K562 (cell line): Measurements from ENCODE around the gene BNC1. TPM values are rescaled to one million over a fixed set of nuclear protein-coding genes. Genes with fewer than 3 reads are reported as not detected.

ENCODE experiments used
- AFF4 ChIP-seq: sonication (generic); formaldehyde crosslinking; IDR thresholded peaks from 2 replicates; pipeline ENCODE4 v1.8.0; 2023; ENCODE audit warnings: mild to moderate bottlenecking, missing genetic modification reagents
- CCNT2 ChIP-seq: IDR thresholded peaks from 2 replicates; pipeline ENCODE4 v1.6.1; 2011; ENCODE audit warnings: borderline replicate concordance, low read depth, mild to moderate bottlenecking, moderate library complexity, mixed read lengths, low read length; ENCODE audit not compliant: insufficient read length; ENCODE audit errors: extremely low read depth
- CHD4 ChIP-seq: fragments of 200-600 bp; sonication (generic); IDR thresholded peaks from 3 replicates; pipeline ENCODE4 v1.6.1; 2012; ENCODE audit warnings: low read depth, mild to moderate bottlenecking, mixed read lengths, low read length, inconsistent platforms; ENCODE audit not compliant: insufficient read depth, insufficient replicate concordance, poor library complexity, severe bottlenecking
- CXXC5 ChIP-seq: fragments of 250-450 bp; sonication (Bioruptor Pico); IDR thresholded peaks from 2 replicates; pipeline ENCODE4 v1.8.0; 2022; ENCODE audit warnings: inconsistent platforms, mild to moderate bottlenecking, moderate library complexity
- ELK1 ChIP-seq: sonication (generic); formaldehyde crosslinking; IDR thresholded peaks from 2 replicates; pipeline ENCODE4 v1.8.1; 2022; ENCODE audit warnings: missing genetic modification reagents
- GABPB2 ChIP-seq: fragments of 250-450 bp; sonication (Bioruptor Pico); conservative IDR thresholded peaks from 2 replicates; pipeline ENCODE4 v1.5.1; 2021; ENCODE audit warnings: mild to moderate bottlenecking
- GATAD2B ChIP-seq: fragments of 450-650 bp; IDR thresholded peaks from 2 replicates; pipeline ENCODE4 v1.6.1; 2017; ENCODE audit warnings: mild to moderate bottlenecking, borderline replicate concordance
- HNRNPH1 ChIP-seq: fragments of 200-400 bp; formaldehyde crosslinking; optimal IDR thresholded peaks from 2 replicates; pipeline ENCODE3; 2017; ENCODE audit warnings: low read depth, mild to moderate bottlenecking, low read length, moderate library complexity
- ID3 ChIP-seq, 2 experiments: fragments of 250-450 bp in 1 of 2; fragments of 450-650 bp in 1 of 2; sonication (Bioruptor Pico) in 1 of 2; IDR thresholded peaks; 2 replicates each; pipeline versions ENCODE4 v1.6.1 to v1.8.0; 2016 to 2021; ENCODE audit warnings: mild to moderate bottlenecking in 2 of 2, moderate library complexity in 2 of 2, missing compliant biosample characterization in 1 of 2, missing genetic modification characterization in 1 of 2
- LARP7 ChIP-seq: fragments of 450-650 bp; IDR thresholded peaks from 2 replicates; pipeline ENCODE4 v1.6.1; 2016
- MEIS2 ChIP-seq: fragments of 450-650 bp; IDR thresholded peaks from 2 replicates; pipeline ENCODE4 v1.6.1; 2014; ENCODE audit warnings: mild to moderate bottlenecking; ENCODE audit not compliant: partially characterized antibody
- MTA2 ChIP-seq: fragments of 450-650 bp; IDR thresholded peaks from 2 replicates; pipeline ENCODE4 v1.6.1; 2016; ENCODE audit warnings: low read depth
- NFE2 ChIP-seq: IDR thresholded peaks from 2 replicates; pipeline ENCODE4 v1.6.1; 2014; ENCODE audit warnings: antibody characterized with exemption, low read depth
- NFRKB ChIP-seq: fragments of 450-650 bp; IDR thresholded peaks from 2 replicates; pipeline ENCODE4 v1.6.1; 2016; ENCODE audit warnings: low read depth
- NR2C2 ChIP-seq, 2 experiments: fragments of 200-800 bp in 1 of 2; sonication (Bioruptor generic) in 1 of 2; sonication (generic) in 1 of 2; formaldehyde crosslinking in 1 of 2; IDR thresholded peaks; 2 replicates each; pipeline versions ENCODE4 v1.6.1 to v1.8.0; 2016 to 2022; ENCODE audit warnings: mild to moderate bottlenecking in 1 of 2, missing compliant biosample characterization in 1 of 2, missing genetic modification characterization in 1 of 2, missing genetic modification reagents in 1 of 2
- RBM15 ChIP-seq: fragments of 200-400 bp; formaldehyde crosslinking; IDR thresholded peaks from 2 replicates; pipeline ENCODE4 v1.6.1; 2018; ENCODE audit warnings: mild to moderate bottlenecking, low read length, moderate library complexity; ENCODE audit not compliant: insufficient read depth
- SREBF1 ChIP-seq: fragments of 150-350 bp; IDR thresholded peaks from 2 replicates; pipeline ENCODE4 v1.6.1; 2014; ENCODE audit warnings: antibody characterized with exemption, low read depth, low read length, borderline replicate concordance
- THAP7 ChIP-seq: fragments of 250-450 bp; sonication (Bioruptor Pico); IDR thresholded peaks from 2 replicates; pipeline ENCODE4 v1.5.0; 2021
- TRIM24 ChIP-seq, 2 experiments: fragments of 450-650 bp; IDR thresholded peaks; 2 replicates each; pipeline ENCODE4 v1.6.1; 2016
- ZNF511 ChIP-seq: sonication (generic); formaldehyde crosslinking; IDR thresholded peaks from 2 replicates; pipeline ENCODE4 v1.8.0; 2022; ENCODE audit warnings: mild to moderate bottlenecking, missing genetic modification reagents
- polyA plus RNA-seq, 8 experiments: library from polyadenylated mRNA; depleted of rRNA in 4 of 8; stranded (reverse) in 5 of 8; unstranded in 3 of 8; fragments of >200 nt; fragmentation: Nextera tagmentation in 2 of 8; fragmentation: Illumina TruSeq in 1 of 8; extraction: Ambion mirVana in 2 of 8; extraction: Trizol in 1 of 8; gene quantifications; 2 replicates each; pipeline versions ENCODE4 v1.2.1 to v1.2.3, GENCODE V29; 2011 to 2014; ENCODE audit warnings: inconsistent platforms in 1 of 8, missing spikeins in 1 of 8
- total RNA-seq, 7 experiments: library from RNA; depleted of rRNA in 6 of 7; stranded (reverse); fragments of >200 nt in 6 of 7; fragmentation: Illumina TruSeq in 2 of 7; extraction: Trizol in 2 of 7; gene quantifications; 2 replicates each; pipeline versions ENCODE4 v1.2.1 to v1.2.3, GENCODE V29; 2011 to 2021; ENCODE audit warnings: low replicate concordance in 1 of 7

The BNC1 gene
- total and polyA plus RNA-seq, 9 of the 15 experiments (the other 6 are each of a cell fraction or from before 2014, with no cell fraction given) = not detected

- TF ChIP-seq CHD4 (peak; percentile 48), CXXC5 (CRISPR knock-in tag) (no peak; the same call in 1 of the 2 replicates), SREBF1 (no peak), MTA2 (no peak), AFF4 (CRISPR knock-in tag) (no peak), ZNF511 (CRISPR knock-in tag) (0 out of 2 replicates have a peak, but pooled peaks have one; percentile 21), THAP7 (CRISPR knock-in tag) (no peak), LARP7 (no peak), MEIS2 (no peak), NFE2 (no peak), RBM15 (no peak), CCNT2 (no peak), NR2C2 (CRISPR knock-in tag; IDR thresholded peaks at IDR 0.05) (no peak), NR2C2 (tag; IDR thresholded peaks at IDR 0.05) (no peak), GABPB2 (CRISPR knock-in tag) (no peak), ELK1 (no peak), ID3 (CRISPR knock-in tag; IDR thresholded peaks at IDR 0.05) (no peak), ID3 (tag; IDR thresholded peaks at IDR 0.05) (no peak), HNRNPH1 (no peak), NFRKB (no peak), GATAD2B (no peak), TRIM24 (IDR thresholded peaks at IDR 0.05) (no peak)
Observed at GRCh38 chr15:83207660-83208366, 76.7 kb downstream of the BNC1 start, which contains the start of gene HDGFL3 (continued).
